ENCODE results near the gene GABARAPL1. TPM values are rescaled to one million over a fixed set of nuclear protein-coding genes. Genes with fewer than 3 reads are reported as not detected.

GABARAPL1 gene
- total and polyA plus RNA-seq, 2 experiments from 2014 or later = 94.9 to 127 TPM

GRCh38 chr12:10241727-10242126 lies 29.1 kb downstream of the GABARAPL1 start:
- in situ Hi-C loops (cut with MboI) = no loop called here
- Histone ChIP-seq H3K9ac (no peak overlapping the region), H3K4me3 (no peak overlapping the region), H3F3A (ENCODE audit: insufficient read depth) (no peaks in the 10 kb centered on the region), H3K4me1 (ENCODE audit: insufficient read depth) (peaks cover 7% of the 10 kb centered on the region), H3K9me3 (ENCODE audit: low read depth) (no peaks in the 10 kb centered on the region), H3K36me3 (ENCODE audit: low read depth) (no peaks in the 10 kb centered on the region), H3K4me2 (ENCODE audit: unreplicated experiment) (no peak overlapping the region), H4K20me1 (ENCODE audit: insufficient read depth) (no peaks in the 10 kb centered on the region), H3K79me2 (ENCODE audit: insufficient read depth) (no peaks in the 10 kb centered on the region), H3K27ac (no peak overlapping the region), H2AFZ (no peak overlapping the region), H3K9me2 (ENCODE audit: insufficient read depth) (no peaks in the 10 kb centered on the region), H3K27me3 (replicated peaks; ENCODE audit: insufficient read depth) (no peaks in the 10 kb centered on the region)
- TF ChIP-seq EZH2phosphoT487 (IDR thresholded peaks at IDR 0.05; ENCODE audit: insufficient read depth, low read depth) (no peak), EZH2 (IDR thresholded peaks at IDR 0.05; ENCODE audit: insufficient read depth, poor library complexity, severe bottlenecking) (no peak)
- WGBS, 2 experiments (ENCODE audit: low coverage in 1 of 2, low lambda C conversion rate in 2 of 2, missing lambda C conversion rate in 2 of 2) = 90 to 95% methylated on average over 2 of the region's 2 CpGs
- DNase-seq = no peak

DNA sequence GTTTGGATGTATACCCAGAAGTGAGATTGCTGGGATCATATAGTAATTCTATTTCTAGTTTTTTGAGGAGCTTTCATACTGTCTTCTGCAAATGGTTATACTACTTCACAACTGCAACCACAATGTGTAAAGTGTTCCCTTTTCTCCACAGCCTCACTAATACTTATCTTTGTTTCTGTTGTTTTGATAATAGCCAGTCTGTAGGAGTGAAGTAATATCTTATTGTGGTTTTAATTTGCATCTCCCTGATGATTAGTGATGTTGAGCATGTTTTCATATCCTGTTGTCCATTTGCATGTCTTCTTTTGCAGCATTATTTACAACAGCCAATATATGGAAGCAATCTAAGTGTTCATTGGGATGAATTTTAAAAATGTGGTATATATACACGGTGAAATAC lies 29.9 kb downstream of the GABARAPL1 start:
- Histone ChIP-seq H4K20me1 (ENCODE audit: insufficient read depth) (no peaks in the 10 kb centered on the region), H3K27ac (no peak overlapping the region), H3K27me3 (replicated peaks; ENCODE audit: insufficient read depth) (no peaks in the 10 kb centered on the region), H3F3A (ENCODE audit: insufficient read depth) (no peaks in the 10 kb centered on the region), H3K4me3 (no peak overlapping the region), H3K4me1 (ENCODE audit: insufficient read depth) (peaks cover 7% of the 10 kb centered on the region), H3K9ac (no peak overlapping the region), H3K9me3 (ENCODE audit: low read depth) (no peaks in the 10 kb centered on the region), H3K4me2 (ENCODE audit: unreplicated experiment) (no peak overlapping the region), H2AFZ (no peak overlapping the region), H3K79me2 (ENCODE audit: insufficient read depth) (no peaks in the 10 kb centered on the region), H3K9me2 (ENCODE audit: insufficient read depth) (no peaks in the 10 kb centered on the region), H3K36me3 (ENCODE audit: low read depth) (no peaks in the 10 kb centered on the region)
- no peak for DNase-seq
- TF ChIP-seq EZH2 (IDR thresholded peaks at IDR 0.05; ENCODE audit: insufficient read depth, poor library complexity, severe bottlenecking) (no peak), EZH2phosphoT487 (IDR thresholded peaks at IDR 0.05; ENCODE audit: insufficient read depth, low read depth) (no peak)
- 44 to 49% methylated on average over 1 of the region's 1 CpG for WGBS, 2 experiments (ENCODE audit: low coverage in 1 of 2, low lambda C conversion rate in 2 of 2, missing lambda C conversion rate in 2 of 2)
- in situ Hi-C loops (cut with MboI) = no loop called here

- Histone ChIP-seq H3K27me3 (replicated peaks; ENCODE audit: insufficient read depth) (no peaks in the 10 kb centered on the region), H2AFZ (no peak overlapping the region), H3K9me3 (ENCODE audit: low read depth) (no peaks in the 10 kb centered on the region), H3K4me2 (ENCODE audit: unreplicated experiment) (no peak overlapping the region), H3K9me2 (ENCODE audit: insufficient read depth) (no peaks in the 10 kb centered on the region), H3F3A (ENCODE audit: insufficient read depth) (no peaks in the 10 kb centered on the region), H3K4me1 (ENCODE audit: insufficient read depth) (peaks cover 7% of the 10 kb centered on the region), H3K4me3 (no peak overlapping the region), H3K36me3 (ENCODE audit: low read depth) (no peaks in the 10 kb centered on the region), H4K20me1 (ENCODE audit: insufficient read depth) (no peaks in the 10 kb centered on the region), H3K9ac (no peak overlapping the region), H3K79me2 (ENCODE audit: insufficient read depth) (no peaks in the 10 kb centered on the region), H3K27ac (no peak overlapping the region)
- WGBS, 2 experiments (ENCODE audit: low coverage in 1 of 2, low lambda C conversion rate in 2 of 2, missing lambda C conversion rate in 2 of 2) = 81 to 84% methylated on average over 11 of the region's 11 CpGs
- no peak for TF ChIP-seq EZH2 (IDR thresholded peaks at IDR 0.05; ENCODE audit: insufficient read depth, poor library complexity, severe bottlenecking)
- no peak for TF ChIP-seq EZH2phosphoT487 (IDR thresholded peaks at IDR 0.05; ENCODE audit: insufficient read depth, low read depth)
- in situ Hi-C loops (cut with MboI) = no loop called here
- DNase-seq = no peak
These were observed 31.3 kb downstream of the GABARAPL1 start for GRCh38 chr12:10243818-10244520.

GRCh38 chr12:10247436-10248058 lies 34.9 kb downstream of the GABARAPL1 start:
- WGBS, 2 experiments (ENCODE audit: low coverage in 1 of 2, low lambda C conversion rate in 2 of 2, missing lambda C conversion rate in 2 of 2) = 23 to 31% methylated on average over 5 of the region's 5 CpGs
- TF ChIP-seq EZH2 (IDR thresholded peaks at IDR 0.05; ENCODE audit: insufficient read depth, poor library complexity, severe bottlenecking) (no peak), EZH2phosphoT487 (IDR thresholded peaks at IDR 0.05; ENCODE audit: insufficient read depth, low read depth) (no peak)
- Histone ChIP-seq H3K9ac (no peak overlapping the region), H3K9me2 (ENCODE audit: insufficient read depth) (no peaks in the 10 kb centered on the region), H2AFZ (no peak overlapping the region), H3K9me3 (ENCODE audit: low read depth) (no peaks in the 10 kb centered on the region), H3K79me2 (ENCODE audit: insufficient read depth) (no peaks in the 10 kb centered on the region), H3K4me2 (ENCODE audit: unreplicated experiment) (no peak overlapping the region), H3K27ac (no peak overlapping the region), H3K4me1 (ENCODE audit: insufficient read depth) (no peaks in the 10 kb centered on the region), H3K36me3 (ENCODE audit: low read depth) (no peaks in the 10 kb centered on the region), H3F3A (ENCODE audit: insufficient read depth) (no peaks in the 10 kb centered on the region), H4K20me1 (ENCODE audit: insufficient read depth) (no peaks in the 10 kb centered on the region), H3K27me3 (replicated peaks; ENCODE audit: insufficient read depth) (no peaks in the 10 kb centered on the region), H3K4me3 (no peak overlapping the region)
- DNase-seq = no peak
- in situ Hi-C loops (cut with MboI) = no loop called here

Measured in GM23248 (cell line).